WTC11 (cell line): Measurements from ENCODE around the gene NAALADL1. TPM values are rescaled to one million over a fixed set of nuclear protein-coding genes. Genes with fewer than 3 reads are reported as not detected.

ENCODE experiments used
- ATAC-seq: fragments of 200-7000 bp; cut with Tn5 transposase; 2 replicates; pipeline ENCODE4 v1.10.0; 2021; ENCODE audit warnings: mild to moderate bottlenecking, moderate library complexity
- CTCF ChIA-PET: fragments of 300-600 bp; sonication (Branson Sonifier 250); formaldehyde crosslinking; loops from one replicate; lab custom pipeline; 2021; ENCODE audit warnings: antibody characterized with exemption; lab: Charles Lee
- POLR2A ChIA-PET: fragments of 350-600 bp; sonication (Branson Sonifier 250); formaldehyde crosslinking; loops from one replicate; lab custom pipeline; 2021; ENCODE audit warnings: antibody characterized with exemption; lab: Charles Lee
- DNase-seq: peaks from one replicate; pipeline ENCODE4 v3.0.0; 2021; ENCODE audit warnings: low spot score
- H3K27ac Mint-ChIP-seq: 2 replicates; pipeline ENCODE4 v1.8.0; 2021; ENCODE audit warnings: mixed read lengths
- H3K27me3 Mint-ChIP-seq: 2 replicates; pipeline ENCODE4 v1.8.0; 2021; ENCODE audit warnings: low read depth, mild to moderate bottlenecking, moderate library complexity, mixed read lengths
- H3K36me3 Mint-ChIP-seq: 2 replicates; pipeline ENCODE4 v1.8.0; 2021; ENCODE audit warnings: mixed read lengths
- H3K4me1 Mint-ChIP-seq: 2 replicates; pipeline ENCODE4 v1.8.0; 2022; ENCODE audit warnings: mixed read lengths
- H3K4me3 Mint-ChIP-seq: 2 replicates; pipeline ENCODE4 v1.8.0; 2021; ENCODE audit warnings: mild to moderate bottlenecking, moderate library complexity, mixed read lengths
- H3K9me3 Mint-ChIP-seq: 2 replicates; pipeline ENCODE4 v1.8.0; 2021; ENCODE audit warnings: mixed read lengths
- CREM ChIP-seq: sonication (generic); formaldehyde crosslinking; IDR thresholded peaks from 2 replicates; pipeline ENCODE4 v1.8.1; 2022; ENCODE audit warnings: mild to moderate bottlenecking, missing genetic modification reagents, moderate library complexity
- JUN ChIP-seq: sonication (generic); formaldehyde crosslinking; IDR thresholded peaks from 2 replicates; pipeline ENCODE4 v1.8.0; 2023; ENCODE audit warnings: mild to moderate bottlenecking, missing genetic modification reagents
- KAT7 ChIP-seq: sonication (generic); formaldehyde crosslinking; IDR thresholded peaks from 2 replicates; pipeline ENCODE4 v1.8.1; 2023; ENCODE audit warnings: missing genetic modification reagents, mild to moderate bottlenecking, borderline replicate concordance
- PRRX2 ChIP-seq: fragments of 250-450 bp; sonication (Bioruptor Pico); IDR thresholded peaks from 2 replicates; pipeline ENCODE4 v1.8.0; 2021; ENCODE audit warnings: mild to moderate bottlenecking
- RELA ChIP-seq: sonication (generic); formaldehyde crosslinking; IDR thresholded peaks from 2 replicates; pipeline ENCODE4 v1.8.1; 2022; ENCODE audit warnings: missing genetic modification reagents, mild to moderate bottlenecking, borderline replicate concordance
- TEAD4 ChIP-seq: sonication (generic); formaldehyde crosslinking; IDR thresholded peaks from 2 replicates; pipeline ENCODE4 v1.8.0; 2022; ENCODE audit warnings: mild to moderate bottlenecking, missing genetic modification reagents
- TP53 ChIP-seq: sonication (generic); formaldehyde crosslinking; IDR thresholded peaks from 2 replicates; pipeline ENCODE4 v1.8.1; 2023; ENCODE audit warnings: mild to moderate bottlenecking, missing genetic modification reagents
- ZNF121 ChIP-seq: sonication (generic); formaldehyde crosslinking; IDR thresholded peaks from 2 replicates; pipeline ENCODE4 v1.8.0; 2023; ENCODE audit warnings: missing genetic modification reagents
- ZNF396 ChIP-seq: fragments of 250-450 bp; sonication (Bioruptor Pico); IDR thresholded peaks from 2 replicates; pipeline ENCODE4 v1.8.0; 2021; ENCODE audit warnings: mild to moderate bottlenecking, moderate library complexity, borderline replicate concordance
- ZNF416 ChIP-seq: fragments of 250-450 bp; sonication (Bioruptor Pico); IDR thresholded peaks from 2 replicates; pipeline ENCODE4 v1.9.0; 2021; ENCODE audit warnings: mild to moderate bottlenecking, inconsistent platforms
- ZNF671 ChIP-seq: fragments of 250-450 bp; sonication (Bioruptor Pico); IDR thresholded peaks from 2 replicates; pipeline ENCODE4 v1.8.0; 2021; ENCODE audit warnings: mild to moderate bottlenecking
- total RNA-seq: library from RNA; stranded (reverse); gene quantifications from 3 replicates; pipeline ENCODE4 v1.2.3, GENCODE V29; 2021
- TF ChIP-seq, protein P1 (sequence below): sonication (generic); formaldehyde crosslinking; IDR thresholded peaks from 2 replicates; pipeline ENCODE4 v1.8.1; 2023; ENCODE audit warnings: mild to moderate bottlenecking, missing genetic modification reagents, moderate library complexity
- TF ChIP-seq, protein P2 (sequence below): sonication (generic); formaldehyde crosslinking; IDR thresholded peaks from 2 replicates; pipeline ENCODE4 v1.8.0; 2022; ENCODE audit warnings: mild to moderate bottlenecking, missing genetic modification reagents
- TF ChIP-seq, protein P3 (sequence below): sonication (generic); formaldehyde crosslinking; IDR thresholded peaks from 2 replicates; pipeline ENCODE4 v1.8.1; 2022; ENCODE audit warnings: mild to moderate bottlenecking, moderate library complexity, missing genetic modification reagents
- TF ChIP-seq, protein P4 (sequence below): sonication (generic); formaldehyde crosslinking; IDR thresholded peaks from 2 replicates; pipeline ENCODE4 v1.8.0; 2023; ENCODE audit warnings: mild to moderate bottlenecking, missing genetic modification reagents
- TF ChIP-seq, protein P5 (sequence below): sonication (generic); formaldehyde crosslinking; IDR thresholded peaks from 2 replicates; pipeline ENCODE4 v1.8.1; 2023; ENCODE audit warnings: mild to moderate bottlenecking, missing genetic modification reagents

Gene NAALADL1
- total RNA-seq, 1 experiment from 2014 or later = 4.5 TPM

DNA sequence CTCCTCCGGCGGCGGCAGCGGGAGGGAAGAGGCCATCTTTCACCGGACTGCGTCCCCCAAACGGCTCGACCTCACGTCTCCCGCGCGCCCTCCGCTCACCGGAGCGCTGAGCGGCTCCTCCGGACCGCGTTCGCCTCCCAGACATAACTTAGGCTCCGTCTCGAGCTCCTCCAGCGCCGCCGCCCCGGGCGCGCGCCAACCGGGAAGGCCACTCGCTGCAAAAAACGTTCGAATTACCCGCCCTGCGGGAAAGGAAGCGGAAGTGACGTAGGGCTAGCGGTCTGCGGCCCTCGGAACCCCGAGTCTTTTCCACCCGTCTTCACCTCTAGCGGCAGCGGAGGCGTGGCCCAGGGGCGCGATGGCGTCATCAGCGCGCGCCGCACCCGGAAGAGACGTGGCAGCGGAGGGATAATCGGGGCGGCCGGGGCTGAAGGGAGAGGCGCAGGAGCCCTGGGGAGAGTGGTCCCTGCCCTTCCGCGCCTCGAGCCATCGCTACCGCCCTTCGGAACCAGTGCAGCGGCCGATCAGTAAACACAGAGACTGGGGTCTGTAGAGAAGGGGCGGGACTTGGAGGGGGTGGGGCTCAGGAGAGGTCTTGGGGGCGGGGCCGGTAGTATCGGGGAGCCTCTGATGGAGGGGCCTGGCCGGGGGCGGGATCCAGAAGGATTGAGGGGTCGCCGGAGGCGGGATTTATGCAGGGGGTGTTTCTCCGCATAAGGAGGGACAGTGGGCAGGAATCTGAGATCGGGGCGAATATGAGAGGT is 25.7 kb upstream of the NAALADL1 start, which contains the start of the genes CDCA5 and ZFPL1 (continued):
- TF ChIP-seq ZNF416 (CRISPR knock-in tag) (no peak), TEAD4 (CRISPR knock-in tag) (peak; percentile 62; the same call in 1 of the 2 replicates), RELA (CRISPR knock-in tag) (0 out of 2 replicates have a peak, but pooled peaks have one; percentile 5)
- TF ChIP-seq, protein P1, sequence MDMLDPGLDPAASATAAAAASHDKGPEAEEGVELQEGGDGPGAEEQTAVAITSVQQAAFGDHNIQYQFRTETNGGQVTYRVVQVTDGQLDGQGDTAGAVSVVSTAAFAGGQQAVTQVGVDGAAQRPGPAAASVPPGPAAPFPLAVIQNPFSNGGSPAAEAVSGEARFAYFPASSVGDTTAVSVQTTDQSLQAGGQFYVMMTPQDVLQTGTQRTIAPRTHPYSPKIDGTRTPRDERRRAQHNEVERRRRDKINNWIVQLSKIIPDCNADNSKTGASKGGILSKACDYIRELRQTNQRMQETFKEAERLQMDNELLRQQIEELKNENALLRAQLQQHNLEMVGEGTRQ (CRISPR knock-in tag) = 0 out of 2 replicates have a peak, but pooled peaks have one; percentile 27
- TF ChIP-seq, protein P2, sequence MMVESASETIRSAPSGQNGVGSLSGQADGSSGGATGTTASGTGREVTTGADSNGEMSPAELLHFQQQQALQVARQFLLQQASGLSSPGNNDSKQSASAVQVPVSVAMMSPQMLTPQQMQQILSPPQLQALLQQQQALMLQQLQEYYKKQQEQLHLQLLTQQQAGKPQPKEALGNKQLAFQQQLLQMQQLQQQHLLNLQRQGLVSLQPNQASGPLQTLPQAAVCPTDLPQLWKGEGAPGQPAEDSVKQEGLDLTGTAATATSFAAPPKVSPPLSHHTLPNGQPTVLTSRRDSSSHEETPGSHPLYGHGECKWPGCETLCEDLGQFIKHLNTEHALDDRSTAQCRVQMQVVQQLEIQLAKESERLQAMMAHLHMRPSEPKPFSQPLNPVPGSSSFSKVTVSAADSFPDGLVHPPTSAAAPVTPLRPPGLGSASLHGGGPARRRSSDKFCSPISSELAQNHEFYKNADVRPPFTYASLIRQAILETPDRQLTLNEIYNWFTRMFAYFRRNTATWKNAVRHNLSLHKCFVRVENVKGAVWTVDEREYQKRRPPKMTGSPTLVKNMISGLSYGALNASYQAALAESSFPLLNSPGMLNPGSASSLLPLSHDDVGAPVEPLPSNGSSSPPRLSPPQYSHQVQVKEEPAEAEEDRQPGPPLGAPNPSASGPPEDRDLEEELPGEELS (CRISPR knock-in tag) = 0 out of 2 replicates have a peak, but pooled peaks have one; percentile 11
- TF ChIP-seq, protein P3, sequence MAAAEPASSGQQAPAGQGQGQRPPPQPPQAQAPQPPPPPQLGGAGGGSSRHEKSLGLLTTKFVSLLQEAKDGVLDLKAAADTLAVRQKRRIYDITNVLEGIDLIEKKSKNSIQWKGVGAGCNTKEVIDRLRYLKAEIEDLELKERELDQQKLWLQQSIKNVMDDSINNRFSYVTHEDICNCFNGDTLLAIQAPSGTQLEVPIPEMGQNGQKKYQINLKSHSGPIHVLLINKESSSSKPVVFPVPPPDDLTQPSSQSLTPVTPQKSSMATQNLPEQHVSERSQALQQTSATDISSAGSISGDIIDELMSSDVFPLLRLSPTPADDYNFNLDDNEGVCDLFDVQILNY (CRISPR knock-in tag) = peak; percentile 92
- TF ChIP-seq, protein P4, sequence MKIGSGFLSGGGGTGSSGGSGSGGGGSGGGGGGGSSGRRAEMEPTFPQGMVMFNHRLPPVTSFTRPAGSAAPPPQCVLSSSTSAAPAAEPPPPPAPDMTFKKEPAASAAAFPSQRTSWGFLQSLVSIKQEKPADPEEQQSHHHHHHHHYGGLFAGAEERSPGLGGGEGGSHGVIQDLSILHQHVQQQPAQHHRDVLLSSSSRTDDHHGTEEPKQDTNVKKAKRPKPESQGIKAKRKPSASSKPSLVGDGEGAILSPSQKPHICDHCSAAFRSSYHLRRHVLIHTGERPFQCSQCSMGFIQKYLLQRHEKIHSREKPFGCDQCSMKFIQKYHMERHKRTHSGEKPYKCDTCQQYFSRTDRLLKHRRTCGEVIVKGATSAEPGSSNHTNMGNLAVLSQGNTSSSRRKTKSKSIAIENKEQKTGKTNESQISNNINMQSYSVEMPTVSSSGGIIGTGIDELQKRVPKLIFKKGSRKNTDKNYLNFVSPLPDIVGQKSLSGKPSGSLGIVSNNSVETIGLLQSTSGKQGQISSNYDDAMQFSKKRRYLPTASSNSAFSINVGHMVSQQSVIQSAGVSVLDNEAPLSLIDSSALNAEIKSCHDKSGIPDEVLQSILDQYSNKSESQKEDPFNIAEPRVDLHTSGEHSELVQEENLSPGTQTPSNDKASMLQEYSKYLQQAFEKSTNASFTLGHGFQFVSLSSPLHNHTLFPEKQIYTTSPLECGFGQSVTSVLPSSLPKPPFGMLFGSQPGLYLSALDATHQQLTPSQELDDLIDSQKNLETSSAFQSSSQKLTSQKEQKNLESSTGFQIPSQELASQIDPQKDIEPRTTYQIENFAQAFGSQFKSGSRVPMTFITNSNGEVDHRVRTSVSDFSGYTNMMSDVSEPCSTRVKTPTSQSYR = 0 out of 2 replicates have a peak, but pooled peaks have one; percentile 46

DNA sequence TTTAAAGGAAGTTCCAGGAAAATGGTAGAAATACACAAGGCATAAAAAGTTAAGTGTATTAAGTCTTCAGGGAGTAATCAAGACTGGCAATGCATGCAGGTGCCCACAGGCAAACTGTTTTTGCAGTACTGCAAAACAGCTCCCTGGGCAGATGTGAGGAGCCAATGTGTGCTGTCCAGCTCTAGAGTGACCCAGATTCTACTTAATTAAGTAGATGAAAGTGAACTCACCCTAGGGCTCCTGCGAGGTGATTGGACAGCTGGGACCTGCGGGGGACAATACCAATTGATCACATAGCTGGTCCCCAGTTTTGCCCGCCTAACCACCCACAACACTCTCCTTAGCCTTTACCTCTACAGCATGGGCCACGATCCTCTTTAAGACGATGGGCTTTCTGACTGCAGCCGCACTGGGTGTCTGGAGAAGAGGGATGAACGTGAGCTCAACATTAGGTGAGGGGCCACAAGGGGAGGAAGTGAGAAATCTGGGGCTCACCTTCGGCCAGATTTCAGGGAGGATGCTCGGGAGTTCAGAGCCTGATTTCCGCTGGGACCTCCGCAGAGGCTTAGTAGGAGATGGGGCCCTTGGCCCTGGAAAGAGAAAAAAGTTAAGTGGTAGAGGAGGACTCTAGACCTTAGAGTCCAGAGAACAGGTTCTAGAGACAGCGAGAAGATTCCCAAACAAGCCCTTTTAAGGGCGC is 24.9 kb upstream of the NAALADL1 start:
- ChIA-PET CTCF (interaction anchor here (1.1 to 1.4 kb wide), 4 partner anchors 27 to 98 kb away, joined by 3 to 6 read pairs (median 3); partner anchors contain the start of gene CAPN1), POLR2A (interaction anchor here (0.6 kb wide), 2 partner anchors 135 to 159 kb away, joined by 3 read pairs; no protein-coding TSS in a partner anchor)
- peak overlapping the region; percentile 99 for H3K27ac Mint-ChIP-seq
- peaks cover 39% of the 10 kb centered on the region for H3K36me3 Mint-ChIP-seq
- peak overlapping the region; percentile 94 for H3K4me3 Mint-ChIP-seq
- H3K27me3 Mint-ChIP-seq = no peaks in the 10 kb centered on the region
- H3K9me3 Mint-ChIP-seq = no peaks in the 10 kb centered on the region
- ATAC-seq = no peak
- peaks cover 16% of the 10 kb centered on the region for H3K4me1 Mint-ChIP-seq
- no peak for TF ChIP-seq ZNF396 (CRISPR knock-in tag)
- no peak for TF ChIP-seq ZNF121
- no peak for TF ChIP-seq JUN (CRISPR knock-in tag)
- TF ChIP-seq RELA (CRISPR knock-in tag) = 0 out of 2 replicates have a peak, but pooled peaks have one; percentile 9
- TF ChIP-seq TP53 (CRISPR knock-in tag) = no peak
- TF ChIP-seq, protein P2 (CRISPR knock-in tag) = no peak
- TF ChIP-seq, protein P5, sequence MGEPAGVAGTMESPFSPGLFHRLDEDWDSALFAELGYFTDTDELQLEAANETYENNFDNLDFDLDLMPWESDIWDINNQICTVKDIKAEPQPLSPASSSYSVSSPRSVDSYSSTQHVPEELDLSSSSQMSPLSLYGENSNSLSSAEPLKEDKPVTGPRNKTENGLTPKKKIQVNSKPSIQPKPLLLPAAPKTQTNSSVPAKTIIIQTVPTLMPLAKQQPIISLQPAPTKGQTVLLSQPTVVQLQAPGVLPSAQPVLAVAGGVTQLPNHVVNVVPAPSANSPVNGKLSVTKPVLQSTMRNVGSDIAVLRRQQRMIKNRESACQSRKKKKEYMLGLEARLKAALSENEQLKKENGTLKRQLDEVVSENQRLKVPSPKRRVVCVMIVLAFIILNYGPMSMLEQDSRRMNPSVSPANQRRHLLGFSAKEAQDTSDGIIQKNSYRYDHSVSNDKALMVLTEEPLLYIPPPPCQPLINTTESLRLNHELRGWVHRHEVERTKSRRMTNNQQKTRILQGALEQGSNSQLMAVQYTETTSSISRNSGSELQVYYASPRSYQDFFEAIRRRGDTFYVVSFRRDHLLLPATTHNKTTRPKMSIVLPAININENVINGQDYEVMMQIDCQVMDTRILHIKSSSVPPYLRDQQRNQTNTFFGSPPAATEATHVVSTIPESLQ = no peak
- no peak for TF ChIP-seq PRRX2 (CRISPR knock-in tag)
- TF ChIP-seq ZNF671 (CRISPR knock-in tag) = no peak
- TF ChIP-seq KAT7 = 0 out of 2 replicates have a peak, but pooled peaks have one; percentile 3
- no peak for TF ChIP-seq CREM (CRISPR knock-in tag)
- no peak for DNase-seq
